ENCODE data around the gene CCDC182.

CCDC182 gene

GRCh38 chr17:57724729-57725125 is 20.4 kb downstream of the CCDC182 start:
- Histone ChIP-seq H2BK15ac (ENCODE audit: low read length) (no peak overlapping the region), H3K27ac (replicated peaks; ENCODE audit: low read length) (no peak overlapping the region), H2AK5ac (ENCODE audit: low read depth, low read length) (peak overlapping the region; percentile 36), H3K4ac (ENCODE audit: low read length) (no peak overlapping the region), H2BK120ac (ENCODE audit: low read depth, low read length) (no peak overlapping the region), H3K4me1 (ENCODE audit: control insufficient read depth in 2 of 2, insufficient read depth in 1 of 2, low read depth in 1 of 2, low read length in 2 of 2) (peaks cover 0 to 17% of the 10 kb centered on the region in 2 donors), H2BK12ac (ENCODE audit: low read length) (no peak overlapping the region), H2AFZ (ENCODE audit: low read length) (no peak overlapping the region), H3K9me3 (replicated peaks in 1 of 2; ENCODE audit: control insufficient read depth in 2 of 2, insufficient read depth in 1 of 2, low read depth in 1 of 2, low read length in 2 of 2) (no peaks in the 10 kb centered on the region), H3K18ac (ENCODE audit: low read length) (no peak overlapping the region), H3K9ac (ENCODE audit: low read depth, low read length, poor library complexity) (peak overlapping the region; percentile 71), H2BK5ac (ENCODE audit: low read length) (no peak overlapping the region), H3K27me3 (ENCODE audit: control insufficient read depth in 3 of 3, insufficient read depth in 3 of 3, low read depth in 1 of 3, low read length in 3 of 3) (no peaks in the 10 kb centered on the region), H3K79me1 (ENCODE audit: low read depth, low read length) (no peaks in the 10 kb centered on the region), H3K4me3 (ENCODE audit: low read length in 2 of 2) (no peak overlapping the region), H3K14ac (ENCODE audit: low read length) (no peak overlapping the region), H3K36me3 (replicated peaks in 1 of 2; ENCODE audit: control insufficient read depth in 2 of 2, insufficient read depth in 2 of 2, low read length in 2 of 2) (no peaks in the 10 kb centered on the region), H4K91ac (ENCODE audit: low read depth, low read length, poor library complexity) (no peak overlapping the region), H4K8ac (ENCODE audit: low read depth, low read length) (no peak overlapping the region), H3K4me2 (ENCODE audit: insufficient read depth, low read length, poor library complexity, severe bottlenecking) (no peak overlapping the region), H3K23ac (ENCODE audit: low read depth, low read length, poor library complexity) (no peak overlapping the region)
- no CpG with 5 or more reads among the region's 5 CpGs for WGBS, 2 donors (ENCODE audit: extremely low coverage in 2 of 2, insufficient read length in 2 of 2, insufficient replicate concordance in 1 of 2)
- no peak for DNase-seq (ENCODE audit: low spot score)

GRCh38 chr17:57724026-57724728 is 20.9 kb downstream of the CCDC182 start:
- WGBS, 2 donors (ENCODE audit: extremely low coverage in 2 of 2, insufficient read length in 2 of 2, insufficient replicate concordance in 1 of 2): no CpG with 5 or more reads among the region's 14 CpGs
- Histone ChIP-seq H4K91ac (ENCODE audit: low read depth, low read length, poor library complexity) (no peak overlapping the region), H4K8ac (ENCODE audit: low read depth, low read length) (no peak overlapping the region), H2BK120ac (ENCODE audit: low read depth, low read length) (no peak overlapping the region), H3K27me3 (ENCODE audit: control insufficient read depth in 3 of 3, insufficient read depth in 3 of 3, low read depth in 1 of 3, low read length in 3 of 3) (no peaks in the 10 kb centered on the region), H3K27ac (replicated peaks; ENCODE audit: low read length) (no peak overlapping the region), H2AFZ (ENCODE audit: low read length) (peak overlapping the region; percentile 78), H3K79me1 (ENCODE audit: low read depth, low read length) (no peaks in the 10 kb centered on the region), H2AK5ac (ENCODE audit: low read depth, low read length) (no peak overlapping the region), H3K36me3 (replicated peaks in 1 of 2; ENCODE audit: control insufficient read depth in 2 of 2, insufficient read depth in 2 of 2, low read length in 2 of 2) (no peaks in the 10 kb centered on the region), H3K9me3 (replicated peaks in 1 of 2; ENCODE audit: control insufficient read depth in 2 of 2, insufficient read depth in 1 of 2, low read depth in 1 of 2, low read length in 2 of 2) (no peaks in the 10 kb centered on the region), H2BK5ac (ENCODE audit: low read length) (no peak overlapping the region), H3K9ac (ENCODE audit: low read depth, low read length, poor library complexity) (peak overlapping the region; percentile 71), H3K4me2 (ENCODE audit: insufficient read depth, low read length, poor library complexity, severe bottlenecking) (no peak overlapping the region), H3K14ac (ENCODE audit: low read length) (no peak overlapping the region), H2BK15ac (ENCODE audit: low read length) (no peak overlapping the region), H3K4ac (ENCODE audit: low read length) (no peak overlapping the region), H3K18ac (ENCODE audit: low read length) (no peak overlapping the region), H3K4me1 (ENCODE audit: control insufficient read depth in 2 of 2, insufficient read depth in 1 of 2, low read depth in 1 of 2, low read length in 2 of 2) (peaks cover 0 to 17% of the 10 kb centered on the region in 2 donors), H3K23ac (ENCODE audit: low read depth, low read length, poor library complexity) (no peak overlapping the region), H2BK12ac (ENCODE audit: low read length) (no peak overlapping the region), H3K4me3 (ENCODE audit: low read length in 2 of 2) (no peak overlapping the region)
- DNase-seq (ENCODE audit: low spot score): no peak

- WGBS, 2 donors (ENCODE audit: extremely low coverage in 2 of 2, insufficient read length in 2 of 2, insufficient replicate concordance in 1 of 2): no CpG with 5 or more reads among the region's 13 CpGs
- Histone ChIP-seq H3K79me1 (ENCODE audit: low read depth, low read length) (no peaks in the 10 kb centered on the region), H3K9me3 (replicated peaks in 1 of 2; ENCODE audit: control insufficient read depth in 2 of 2, insufficient read depth in 1 of 2, low read depth in 1 of 2, low read length in 2 of 2) (no peaks in the 10 kb centered on the region), H3K27ac (replicated peaks; ENCODE audit: low read length) (no peak overlapping the region), H3K23ac (ENCODE audit: low read depth, low read length, poor library complexity) (no peak overlapping the region), H3K4ac (ENCODE audit: low read length) (no peak overlapping the region), H2BK12ac (ENCODE audit: low read length) (no peak overlapping the region), H3K14ac (ENCODE audit: low read length) (no peak overlapping the region), H3K18ac (ENCODE audit: low read length) (peak overlapping the region; percentile 11), H4K8ac (ENCODE audit: low read depth, low read length) (no peak overlapping the region), H2BK15ac (ENCODE audit: low read length) (no peak overlapping the region), H2AFZ (ENCODE audit: low read length) (peak overlapping the region; percentile 78), H3K36me3 (replicated peaks in 1 of 2; ENCODE audit: control insufficient read depth in 2 of 2, insufficient read depth in 2 of 2, low read length in 2 of 2) (no peaks in the 10 kb centered on the region), H3K27me3 (ENCODE audit: control insufficient read depth in 3 of 3, insufficient read depth in 3 of 3, low read depth in 1 of 3, low read length in 3 of 3) (no peaks in the 10 kb centered on the region), H3K4me3 (ENCODE audit: low read length in 2 of 2) (no peak overlapping the region), H2AK5ac (ENCODE audit: low read depth, low read length) (peak overlapping the region; percentile 16), H2BK120ac (ENCODE audit: low read depth, low read length) (no peak overlapping the region), H3K4me2 (ENCODE audit: insufficient read depth, low read length, poor library complexity, severe bottlenecking) (no peak overlapping the region), H3K4me1 (ENCODE audit: control insufficient read depth in 2 of 2, insufficient read depth in 1 of 2, low read depth in 1 of 2, low read length in 2 of 2) (peaks cover 0 to 17% of the 10 kb centered on the region in 2 donors), H3K9ac (ENCODE audit: low read depth, low read length, poor library complexity) (no peak overlapping the region), H4K91ac (ENCODE audit: low read depth, low read length, poor library complexity) (no peak overlapping the region), H2BK5ac (ENCODE audit: low read length) (no peak overlapping the region)
- DNase-seq (ENCODE audit: low spot score): no peak
Measured at GRCh38 chr17:57723427-57724025, 21.6 kb downstream of the CCDC182 start.

GRCh38 chr17:57722704-57723043 is 22.4 kb downstream of the CCDC182 start:
- Histone ChIP-seq H3K27ac (replicated peaks; ENCODE audit: low read length) (no peak overlapping the region), H3K4me2 (ENCODE audit: insufficient read depth, low read length, poor library complexity, severe bottlenecking) (no peak overlapping the region), H2BK15ac (ENCODE audit: low read length) (no peak overlapping the region), H3K27me3 (ENCODE audit: control insufficient read depth in 3 of 3, insufficient read depth in 3 of 3, low read depth in 1 of 3, low read length in 3 of 3) (no peaks in the 10 kb centered on the region), H3K9me3 (replicated peaks in 1 of 2; ENCODE audit: control insufficient read depth in 2 of 2, insufficient read depth in 1 of 2, low read depth in 1 of 2, low read length in 2 of 2) (no peaks in the 10 kb centered on the region), H3K36me3 (replicated peaks in 1 of 2; ENCODE audit: control insufficient read depth in 2 of 2, insufficient read depth in 2 of 2, low read length in 2 of 2) (no peaks in the 10 kb centered on the region), H4K91ac (ENCODE audit: low read depth, low read length, poor library complexity) (no peak overlapping the region), H3K9ac (ENCODE audit: low read depth, low read length, poor library complexity) (no peak overlapping the region), H2AK5ac (ENCODE audit: low read depth, low read length) (no peak overlapping the region), H2BK120ac (ENCODE audit: low read depth, low read length) (no peak overlapping the region), H3K79me1 (ENCODE audit: low read depth, low read length) (no peaks in the 10 kb centered on the region), H2BK5ac (ENCODE audit: low read length) (no peak overlapping the region), H2BK12ac (ENCODE audit: low read length) (no peak overlapping the region), H3K4me1 (ENCODE audit: control insufficient read depth in 2 of 2, insufficient read depth in 1 of 2, low read depth in 1 of 2, low read length in 2 of 2) (peaks cover 0 to 17% of the 10 kb centered on the region in 2 donors), H2AFZ (ENCODE audit: low read length) (no peak overlapping the region), H3K4me3 (ENCODE audit: low read length in 2 of 2) (no peak overlapping the region), H3K18ac (ENCODE audit: low read length) (no peak overlapping the region), H4K8ac (ENCODE audit: low read depth, low read length) (no peak overlapping the region), H3K14ac (ENCODE audit: low read length) (no peak overlapping the region), H3K23ac (ENCODE audit: low read depth, low read length, poor library complexity) (no peak overlapping the region), H3K4ac (ENCODE audit: low read length) (no peak overlapping the region)
- DNase-seq (ENCODE audit: low spot score): no peak
- no CpG with 5 or more reads among the region's 7 CpGs for WGBS, 2 donors (ENCODE audit: extremely low coverage in 2 of 2, insufficient read length in 2 of 2, insufficient replicate concordance in 1 of 2)
